ENCODE measurements around the gene TMEM260.
"Not testable (repeated sequence)": the region's sequence is repeated elsewhere in the genome, so short reads cannot be mapped to it uniquely, and the experiment has no call there.

TMEM260 gene

GRCh38 chr14:56598519-56598918 lies 18.9 kb downstream of the TMEM260 start:
- no peak for DNase-seq (ENCODE audit: low spot score)

DNA sequence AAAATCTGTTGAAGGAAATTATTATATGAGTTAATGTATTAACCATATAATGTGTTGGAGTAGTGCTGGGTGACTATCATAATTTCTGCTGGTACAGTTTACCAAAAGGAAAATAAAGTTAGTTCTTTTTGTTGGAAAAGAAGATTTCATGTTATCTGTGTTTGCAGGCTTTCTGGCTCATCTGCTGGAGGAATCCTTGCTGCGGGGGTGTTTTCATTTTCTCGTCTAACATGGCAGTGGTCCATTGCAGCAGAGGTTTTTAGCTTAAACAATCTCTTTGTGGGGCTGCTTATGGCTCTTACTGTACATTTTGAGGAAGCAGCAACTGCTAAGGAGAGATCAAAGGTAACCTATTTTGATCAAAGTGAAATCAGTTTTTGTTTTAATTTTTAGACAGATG lies 24.1 kb downstream of the TMEM260 start:
- DNase-seq (ENCODE audit: low spot score), result no peak

DNA sequence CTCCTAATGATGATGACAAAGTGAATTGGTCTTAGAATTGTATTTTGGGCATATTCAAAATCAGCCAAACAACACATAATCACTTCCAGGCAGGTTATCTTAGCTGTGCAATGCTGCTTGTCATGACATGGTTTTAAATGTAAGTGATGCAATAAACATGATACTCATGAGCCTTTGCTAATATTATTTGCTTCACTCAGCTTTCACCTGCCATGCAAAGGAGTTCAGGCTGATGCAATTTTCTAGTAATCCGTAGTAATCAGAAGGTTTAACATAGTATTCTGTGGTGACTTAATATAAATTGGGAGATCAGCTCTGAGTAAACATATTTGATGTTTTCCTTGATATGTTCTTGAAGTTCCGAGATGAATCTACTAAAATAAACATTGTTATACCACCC lies 29.1 kb downstream of the TMEM260 start:
- DNase-seq (ENCODE audit: low spot score), result no peak

GRCh38 chr14:56611663-56612062 lies 32.1 kb downstream of the TMEM260 start:
- not testable (repeated sequence) for DNase-seq (ENCODE audit: low spot score)

DNA sequence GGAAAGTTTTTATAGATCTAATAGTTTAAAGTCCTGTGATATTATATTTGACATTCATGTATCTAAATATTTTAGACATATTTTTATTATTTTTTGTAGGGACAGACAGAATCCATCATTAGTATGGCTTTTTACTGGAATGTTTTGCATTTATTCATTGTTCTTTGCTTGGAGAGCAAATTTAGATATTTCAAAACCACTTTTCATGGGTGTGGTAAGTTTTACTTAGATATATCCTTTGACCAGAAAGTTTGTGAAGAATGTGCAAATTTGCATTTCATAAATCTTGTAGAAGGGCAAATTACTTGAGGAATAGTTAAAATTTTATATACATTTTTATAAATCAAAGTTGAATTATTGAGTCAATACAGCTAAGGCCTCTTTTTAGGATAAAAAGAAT lies 37.5 kb downstream of the TMEM260 start:
- no peak for DNase-seq (ENCODE audit: low spot score)

GRCh38 chr14:56630707-56631106 lies 51.1 kb downstream of the TMEM260 start:
- DNase-seq (ENCODE audit: low spot score), result no peak

DNA sequence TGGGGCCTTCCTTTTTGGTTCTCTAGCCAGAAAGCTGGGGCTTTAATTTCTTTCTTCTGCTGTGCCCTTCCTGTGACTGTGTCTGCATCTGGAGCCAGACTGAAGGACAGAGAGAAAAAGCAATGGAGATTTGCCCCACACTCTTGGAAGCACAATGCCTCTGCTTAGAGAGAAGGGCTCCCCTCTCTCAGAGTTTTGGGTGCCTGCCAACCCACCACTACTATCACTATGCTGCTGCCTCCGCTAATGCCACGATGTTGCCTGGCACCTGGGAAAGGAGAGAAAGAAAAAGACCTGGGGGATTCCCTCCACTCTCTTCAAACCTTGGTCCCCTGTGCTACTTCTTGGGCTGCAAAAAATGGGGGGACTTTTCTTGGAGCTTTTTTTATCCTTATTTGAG lies 52.6 kb downstream of the TMEM260 start:
- DNase-seq (ENCODE audit: low spot score), result no peak

DNA sequence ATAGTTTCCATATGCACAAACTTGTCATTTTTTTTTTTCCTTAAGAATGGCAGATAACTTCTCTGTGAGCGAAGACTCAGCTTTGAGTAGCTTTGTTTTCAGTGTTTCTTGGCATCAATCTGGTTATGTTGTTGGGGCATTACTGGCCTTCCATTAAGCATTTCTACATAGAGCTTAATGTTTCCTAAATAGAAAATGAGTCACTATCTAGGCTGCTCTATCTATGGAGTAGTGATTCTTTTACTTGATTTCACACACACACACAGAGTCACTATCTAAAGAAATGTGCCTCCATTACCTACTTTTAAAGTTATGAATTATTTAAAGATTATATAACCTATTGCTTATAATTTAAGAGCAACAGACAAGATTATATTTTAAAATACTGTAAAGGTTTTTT lies 53.9 kb downstream of the TMEM260 start:
- DNase-seq (ENCODE audit: low spot score), result no peak

DNA sequence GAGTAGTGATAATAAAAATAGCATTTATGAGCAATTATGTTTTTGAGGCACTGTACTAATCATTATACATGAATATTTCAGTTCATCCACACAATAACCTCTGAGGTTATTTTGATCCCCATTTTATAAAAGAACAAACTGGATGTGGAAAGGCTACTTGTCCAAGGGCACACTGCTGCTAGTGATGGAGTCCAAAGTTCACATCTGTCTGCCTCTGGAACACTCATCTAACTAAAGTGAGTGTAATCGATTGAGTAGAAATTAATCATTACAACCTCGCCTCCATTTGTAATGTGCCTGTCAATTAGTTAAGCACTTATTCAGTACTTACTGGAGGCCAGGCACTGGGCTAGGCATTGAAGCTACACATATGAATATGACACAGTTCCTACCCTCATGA lies 55.4 kb downstream of the TMEM260 start:
- DNase-seq (ENCODE audit: low spot score), result no peak

DNA sequence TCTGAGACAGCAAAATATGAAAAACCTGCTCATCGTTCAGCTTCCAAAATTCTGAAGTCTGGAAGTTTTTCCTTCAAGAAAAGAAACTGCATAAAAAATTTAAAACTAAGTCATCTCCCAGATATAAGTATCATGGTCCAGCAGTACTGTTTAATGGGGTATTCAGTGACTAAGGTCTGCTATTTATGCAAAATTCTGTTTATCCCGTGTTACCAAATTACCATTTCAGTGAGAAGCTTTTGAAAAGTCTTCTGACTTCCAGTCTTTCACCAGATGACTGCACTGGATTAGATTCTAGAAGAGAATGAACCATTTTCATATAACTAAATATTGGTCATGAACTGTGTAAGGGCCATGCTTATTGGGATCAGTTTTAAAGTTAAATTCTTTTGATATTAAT lies 67.9 kb downstream of the TMEM260 start:
- no peak for DNase-seq (ENCODE audit: low spot score)

DNA sequence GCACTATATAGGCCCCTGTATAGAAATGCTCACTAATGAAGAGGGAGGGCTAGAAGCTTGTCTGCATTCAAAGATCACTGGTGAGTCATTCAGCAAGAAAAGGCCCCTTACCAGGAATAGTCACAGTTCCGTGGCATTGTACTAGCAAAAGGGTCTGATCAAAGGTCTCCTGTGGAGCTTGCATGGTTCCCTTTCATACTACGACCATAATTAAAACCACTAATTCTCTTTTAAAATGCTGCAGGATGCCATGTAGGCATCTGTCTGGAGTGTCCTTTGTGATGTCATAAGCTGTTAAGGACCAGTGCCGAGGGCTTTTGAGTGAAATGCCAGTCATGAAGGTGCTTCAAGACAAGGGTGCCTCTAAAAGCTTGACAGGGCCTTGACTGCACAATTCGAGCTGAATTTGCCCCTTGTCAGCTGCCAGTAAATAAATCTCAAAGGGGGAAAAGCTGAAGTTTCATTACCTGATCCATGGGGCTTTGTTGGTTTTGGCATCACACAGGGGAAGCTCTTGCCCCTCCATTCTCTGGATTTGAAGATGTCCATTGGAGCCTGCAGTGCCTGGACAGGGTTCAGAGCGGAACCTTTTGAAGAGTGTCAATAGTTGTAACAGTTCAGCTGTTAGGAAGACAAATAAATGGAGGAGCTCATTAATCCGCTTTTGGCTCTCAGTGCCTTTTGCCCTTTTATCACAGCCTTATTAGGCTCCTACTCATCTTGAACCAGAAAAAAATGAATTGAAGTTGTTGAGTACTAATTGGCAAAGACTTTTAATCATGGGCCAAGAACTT lies 69.1 kb downstream of the TMEM260 start:
- no peak for DNase-seq (ENCODE audit: low spot score)

GRCh38 chr14:56649382-56649781 lies 69.8 kb downstream of the TMEM260 start:
- no peak for DNase-seq (ENCODE audit: low spot score)

DNA sequence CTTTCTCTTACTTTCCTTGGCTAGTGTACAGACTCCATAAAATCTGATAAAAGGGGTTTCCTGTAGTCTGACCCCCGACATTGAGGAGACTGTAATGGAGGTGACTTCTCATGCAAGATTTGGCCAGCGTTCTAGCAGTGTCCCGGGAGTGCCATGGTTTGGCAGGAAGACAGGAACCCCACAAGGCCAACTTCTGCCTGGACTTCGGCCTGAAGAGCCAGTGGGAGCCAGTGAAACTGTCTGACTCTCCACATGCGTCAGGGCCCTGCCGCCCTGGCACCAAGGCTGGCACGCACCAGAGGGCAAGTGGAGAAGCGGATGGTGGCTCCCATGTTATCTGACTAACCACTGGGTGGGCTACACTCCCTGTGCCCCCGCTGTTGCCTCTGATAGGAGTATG lies 70.5 kb downstream of the TMEM260 start:
- no peak for DNase-seq (ENCODE audit: low spot score)

GRCh38 chr14:56650979-56651378 lies 71.4 kb downstream of the TMEM260 start:
- no peak for DNase-seq (ENCODE audit: low spot score)

DNA sequence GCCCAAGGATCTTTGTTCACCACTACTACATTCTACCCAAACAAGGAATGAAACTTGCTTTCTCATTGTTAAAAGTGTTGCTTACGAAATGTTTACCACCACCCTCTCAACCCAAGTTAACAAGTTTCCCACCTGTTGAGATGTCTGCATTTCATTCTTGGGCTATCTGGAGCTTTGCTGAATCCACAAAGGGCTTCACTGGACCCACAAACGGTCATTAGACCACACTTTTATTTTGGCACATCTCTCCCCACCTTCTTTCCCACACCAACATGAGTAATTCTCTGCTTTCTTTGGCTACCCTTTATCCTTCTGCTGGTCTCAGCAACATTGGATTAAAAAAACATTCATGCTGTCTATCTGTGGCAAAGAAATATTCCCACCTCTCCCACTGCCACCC lies 78.0 kb downstream of the TMEM260 start:
- no peak for DNase-seq (ENCODE audit: low spot score)

DNA sequence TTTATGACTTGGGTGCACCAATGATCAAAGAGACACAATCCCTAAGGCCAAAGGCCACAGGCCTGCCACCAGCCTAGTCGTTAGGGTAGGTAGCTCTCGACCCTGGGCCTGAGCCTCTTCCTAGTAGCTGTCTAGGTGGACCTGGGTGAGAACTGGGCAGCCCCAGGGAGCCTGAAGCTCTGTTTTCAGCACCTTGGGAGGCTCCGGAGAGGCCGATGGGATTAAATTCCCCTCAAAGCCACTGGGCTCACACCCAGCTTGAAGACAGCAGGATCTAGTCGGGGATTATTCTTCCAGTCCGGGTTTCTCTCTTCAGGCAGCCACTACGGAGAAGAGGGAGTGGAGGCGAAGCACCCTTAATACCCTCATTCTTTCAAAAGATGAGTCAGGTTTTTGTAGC lies 79.8 kb downstream of the TMEM260 start:
- DNase-seq (ENCODE audit: low spot score), result no peak

GRCh38 chr14:56659964-56660551 lies 80.5 kb downstream of the TMEM260 start:
- DNase-seq (ENCODE audit: low spot score), result no peak

- no peak for DNase-seq (ENCODE audit: low spot score)
Observed at GRCh38 chr14:56660677-56661389, 81.2 kb downstream of the TMEM260 start.

- DNase-seq (ENCODE audit: low spot score), result no peak
Observed at GRCh38 chr14:56661478-56661877, 81.9 kb downstream of the TMEM260 start.

- DNase-seq (ENCODE audit: low spot score), result no peak
Observed at GRCh38 chr14:56664811-56665421, 85.3 kb downstream of the TMEM260 start.

- no peak for DNase-seq (ENCODE audit: low spot score)
Observed at GRCh38 chr14:56666294-56666693, 86.7 kb downstream of the TMEM260 start.

DNA sequence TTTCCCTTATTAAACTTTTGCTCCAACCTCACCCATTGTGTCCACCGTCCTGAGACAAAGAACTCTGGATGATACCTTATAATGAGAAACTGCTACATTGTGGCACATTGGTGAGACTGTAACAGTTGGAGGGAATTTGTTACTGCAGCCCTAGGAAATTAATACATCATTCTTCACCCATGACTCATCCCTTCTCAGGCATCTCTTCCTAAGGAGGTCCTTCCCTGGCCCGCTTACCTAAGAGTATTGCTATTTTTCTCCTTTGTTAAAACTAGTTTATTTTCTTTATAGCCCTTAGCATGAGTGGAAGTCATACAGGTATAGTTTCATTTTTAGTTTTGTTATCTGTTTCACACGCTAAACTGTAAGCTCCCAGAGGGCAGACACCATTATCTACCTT lies 87.1 kb downstream of the TMEM260 start:
- no peak for DNase-seq (ENCODE audit: low spot score)

DNA sequence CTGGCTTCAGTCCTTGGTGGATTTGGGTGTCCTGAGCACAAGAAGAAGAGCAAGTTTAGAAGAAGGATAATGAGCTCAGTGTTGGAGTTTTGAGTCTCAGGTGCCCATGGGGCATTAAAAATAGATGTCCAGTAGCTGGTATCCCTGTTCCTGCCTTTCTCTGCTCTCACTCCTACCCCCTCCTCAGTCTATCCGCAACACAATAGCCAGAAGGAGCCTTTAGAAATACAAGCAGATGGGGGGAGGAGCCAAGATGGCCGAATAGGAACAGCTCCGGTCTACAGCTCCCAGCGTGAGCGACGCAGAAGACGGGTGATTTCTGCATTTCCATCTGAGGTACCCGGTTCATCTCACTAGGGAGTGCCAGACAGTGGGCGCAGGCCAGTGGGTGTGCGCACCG lies 87.7 kb downstream of the TMEM260 start:
- not testable (repeated sequence) for DNase-seq (ENCODE audit: low spot score)

All from CD4-positive, alpha-beta T cell treated with Interleukin-15 for 4 hours (primary cell).